ENCODE results near the gene SULT1C2. TPM values are rescaled to one million over a fixed set of nuclear protein-coding genes. Genes with fewer than 3 reads are reported as not detected.

The SULT1C2 gene
- not detected in 2 replicates for total RNA-seq (2014; rRNA removed; shearing (Covaris generic); ENCODE audit: low replicate concordance)

GRCh38 chr2:108288534-108289106 lies at the start of gene SULT1C2:
TSS of gene SULT1C2 (plus strand) at chr2:108288895. CDS start at chr2:108293668, 4,773 bp downstream.
- Histone ChIP-seq H3K4me1 (ENCODE audit: low read length) (no peaks in the 10 kb centered on the region), H3K9ac (ENCODE audit: low read length) (no peak within 1 kb of the TSS), H3K27me3 (ENCODE audit: low read length) (no peaks in the 10 kb centered on the region), H3K4me3 (ENCODE audit: low read length) (no peak within 1 kb of the TSS), H3K27ac (ENCODE audit: low read length) (no peak within 1 kb of the TSS), H3K4me2 (ENCODE audit: low read depth, low read length, poor library complexity, severe bottlenecking) (no peak within 1 kb of the TSS), H4K20me1 (ENCODE audit: insufficient read depth, low read depth, low read length) (no peaks in the 10 kb centered on the region), H3K79me2 (ENCODE audit: low read length) (no peaks in the 10 kb centered on the region), H3K9me2 (replicated peaks; ENCODE audit: insufficient read depth, low read length) (no peaks in the 10 kb centered on the region), H3K36me3 (ENCODE audit: insufficient read depth, low read length) (no peaks in the 10 kb centered on the region), H2AFZ (ENCODE audit: low read length) (no peak within 1 kb of the TSS), H3K9me3 (ENCODE audit: low read length) (no peaks in the 10 kb centered on the region)
- DNase-seq, result no peak

GRCh38 chr2:108239786-108240185 lies 48.9 kb upstream of the SULT1C2 start, which contains the start of gene SULT1C3:
TSS of gene SULT1C3 (plus strand) at chr2:108239968. CDS start at chr2:108247195, 7,227 bp downstream.
- Histone ChIP-seq H3K27ac (ENCODE audit: low read length) (no peak within 1 kb of the TSS), H3K79me2 (ENCODE audit: low read length) (no peaks in the 10 kb centered on the region), H3K27me3 (ENCODE audit: low read length) (no peaks in the 10 kb centered on the region), H3K36me3 (ENCODE audit: insufficient read depth, low read length) (no peaks in the 10 kb centered on the region), H3K4me2 (ENCODE audit: low read depth, low read length, poor library complexity, severe bottlenecking) (no peak within 1 kb of the TSS), H3K9me3 (ENCODE audit: low read length) (peaks cover 5% of the 10 kb centered on the region; the same call in 1 of the 2 replicates), H3K9ac (ENCODE audit: low read length) (no peak within 1 kb of the TSS), H4K20me1 (ENCODE audit: insufficient read depth, low read depth, low read length) (no peaks in the 10 kb centered on the region), H2AFZ (ENCODE audit: low read length) (no peak within 1 kb of the TSS), H3K4me1 (ENCODE audit: low read length) (no peaks in the 10 kb centered on the region), H3K9me2 (replicated peaks; ENCODE audit: insufficient read depth, low read length) (no peaks in the 10 kb centered on the region; the same call in 1 of the 2 replicates), H3K4me3 (ENCODE audit: low read length) (no peak within 1 kb of the TSS)
- no peak for DNase-seq

GRCh38 chr2:108240966-108241365 lies 47.7 kb upstream of the SULT1C2 start:
- no peak overlapping the region for H3K4me3 ChIP-seq (ENCODE audit: low read length)
- no peak for DNase-seq
- H3K9me3 ChIP-seq (ENCODE audit: low read length), result peaks cover 5% of the 10 kb centered on the region; the same call in 1 of the 2 replicates
- H3K79me2 ChIP-seq (ENCODE audit: low read length), result no peaks in the 10 kb centered on the region
- no peak overlapping the region for H2AFZ ChIP-seq (ENCODE audit: low read length)
- H3K4me1 ChIP-seq (ENCODE audit: low read length), result no peaks in the 10 kb centered on the region
- no peaks in the 10 kb centered on the region for H4K20me1 ChIP-seq (ENCODE audit: insufficient read depth, low read depth, low read length)
- H3K9ac ChIP-seq (ENCODE audit: low read length), result no peak overlapping the region
- H3K36me3 ChIP-seq (ENCODE audit: insufficient read depth, low read length), result no peaks in the 10 kb centered on the region
- H3K27ac ChIP-seq (ENCODE audit: low read length), result no peak overlapping the region
- H3K9me2 ChIP-seq (replicated peaks; ENCODE audit: insufficient read depth, low read length), result no peaks in the 10 kb centered on the region; the same call in 1 of the 2 replicates
- no peaks in the 10 kb centered on the region for H3K27me3 ChIP-seq (ENCODE audit: low read length)
- no peak overlapping the region for H3K4me2 ChIP-seq (ENCODE audit: low read depth, low read length, poor library complexity, severe bottlenecking)

- H3K4me3 ChIP-seq (ENCODE audit: low read length), result no peak overlapping the region
- no peak overlapping the region for H3K4me2 ChIP-seq (ENCODE audit: low read depth, low read length, poor library complexity, severe bottlenecking)
- no peaks in the 10 kb centered on the region; the same call in 1 of the 2 replicates for H3K9me2 ChIP-seq (replicated peaks; ENCODE audit: insufficient read depth, low read length)
- H3K27me3 ChIP-seq (ENCODE audit: low read length), result no peaks in the 10 kb centered on the region
- DNase-seq, result no peak
- H3K36me3 ChIP-seq (ENCODE audit: insufficient read depth, low read length), result no peaks in the 10 kb centered on the region
- H3K9ac ChIP-seq (ENCODE audit: low read length), result no peak overlapping the region
- H2AFZ ChIP-seq (ENCODE audit: low read length), result no peak overlapping the region
- no peak overlapping the region for H3K27ac ChIP-seq (ENCODE audit: low read length)
- H4K20me1 ChIP-seq (ENCODE audit: insufficient read depth, low read depth, low read length), result no peaks in the 10 kb centered on the region
- H3K79me2 ChIP-seq (ENCODE audit: low read length), result no peaks in the 10 kb centered on the region
- H3K9me3 ChIP-seq (ENCODE audit: low read length), result no peaks in the 10 kb centered on the region
- no peaks in the 10 kb centered on the region for H3K4me1 ChIP-seq (ENCODE audit: low read length)
Measured at GRCh38 chr2:108243566-108243965, 45.1 kb upstream of the SULT1C2 start.

- DNase-seq, result no peak
- H3K9me2 ChIP-seq (replicated peaks; ENCODE audit: insufficient read depth, low read length), result no peaks in the 10 kb centered on the region; the same call in 1 of the 2 replicates
- H3K9me3 ChIP-seq (ENCODE audit: low read length), result no peaks in the 10 kb centered on the region
- no peak overlapping the region for H3K27ac ChIP-seq (ENCODE audit: low read length)
- H3K4me1 ChIP-seq (ENCODE audit: low read length), result no peaks in the 10 kb centered on the region
- H4K20me1 ChIP-seq (ENCODE audit: insufficient read depth, low read depth, low read length), result no peaks in the 10 kb centered on the region
- no peak overlapping the region for H2AFZ ChIP-seq (ENCODE audit: low read length)
- no peak overlapping the region for H3K9ac ChIP-seq (ENCODE audit: low read length)
- no peaks in the 10 kb centered on the region for H3K27me3 ChIP-seq (ENCODE audit: low read length)
- no peaks in the 10 kb centered on the region for H3K36me3 ChIP-seq (ENCODE audit: insufficient read depth, low read length)
- no peak overlapping the region for H3K4me3 ChIP-seq (ENCODE audit: low read length)
- no peaks in the 10 kb centered on the region for H3K79me2 ChIP-seq (ENCODE audit: low read length)
- no peak overlapping the region for H3K4me2 ChIP-seq (ENCODE audit: low read depth, low read length, poor library complexity, severe bottlenecking)
Measured at GRCh38 chr2:108244667-108245414, 43.9 kb upstream of the SULT1C2 start.

GRCh38 chr2:108253106-108253505 lies 35.6 kb upstream of the SULT1C2 start:
- no peaks in the 10 kb centered on the region for H3K27me3 ChIP-seq (ENCODE audit: low read length)
- no peaks in the 10 kb centered on the region for H3K9me2 ChIP-seq (replicated peaks; ENCODE audit: insufficient read depth, low read length)
- no peaks in the 10 kb centered on the region for H3K36me3 ChIP-seq (ENCODE audit: insufficient read depth, low read length)
- no peak overlapping the region for H3K27ac ChIP-seq (ENCODE audit: low read length)
- H3K79me2 ChIP-seq (ENCODE audit: low read length), result no peaks in the 10 kb centered on the region
- no peaks in the 10 kb centered on the region for H3K9me3 ChIP-seq (ENCODE audit: low read length)
- no peak overlapping the region for H3K4me3 ChIP-seq (ENCODE audit: low read length)
- no peak overlapping the region for H2AFZ ChIP-seq (ENCODE audit: low read length)
- no peak overlapping the region for H3K4me2 ChIP-seq (ENCODE audit: low read depth, low read length, poor library complexity, severe bottlenecking)
- no peak for DNase-seq
- no peaks in the 10 kb centered on the region for H4K20me1 ChIP-seq (ENCODE audit: insufficient read depth, low read depth, low read length)
- H3K4me1 ChIP-seq (ENCODE audit: low read length), result no peaks in the 10 kb centered on the region
- H3K9ac ChIP-seq (ENCODE audit: low read length), result no peak overlapping the region

GRCh38 chr2:108257757-108258331 lies 30.9 kb upstream of the SULT1C2 start:
- Histone ChIP-seq H3K4me3 (ENCODE audit: low read length) (no peak overlapping the region), H3K9me2 (replicated peaks; ENCODE audit: insufficient read depth, low read length) (no peaks in the 10 kb centered on the region), H3K27me3 (ENCODE audit: low read length) (no peaks in the 10 kb centered on the region), H3K27ac (ENCODE audit: low read length) (no peak overlapping the region), H4K20me1 (ENCODE audit: insufficient read depth, low read depth, low read length) (no peaks in the 10 kb centered on the region), H3K4me1 (ENCODE audit: low read length) (no peaks in the 10 kb centered on the region), H3K79me2 (ENCODE audit: low read length) (no peaks in the 10 kb centered on the region), H3K9ac (ENCODE audit: low read length) (no peak overlapping the region), H3K36me3 (ENCODE audit: insufficient read depth, low read length) (no peaks in the 10 kb centered on the region), H2AFZ (ENCODE audit: low read length) (no peak overlapping the region), H3K4me2 (ENCODE audit: low read depth, low read length, poor library complexity, severe bottlenecking) (no peak overlapping the region), H3K9me3 (ENCODE audit: low read length) (no peaks in the 10 kb centered on the region)
- DNase-seq, result no peak

GRCh38 chr2:108260773-108261172 lies 27.9 kb upstream of the SULT1C2 start:
- Histone ChIP-seq H3K27me3 (ENCODE audit: low read length) (no peaks in the 10 kb centered on the region), H3K4me3 (ENCODE audit: low read length) (no peak overlapping the region), H4K20me1 (ENCODE audit: insufficient read depth, low read depth, low read length) (no peaks in the 10 kb centered on the region), H3K36me3 (ENCODE audit: insufficient read depth, low read length) (no peaks in the 10 kb centered on the region), H3K9me3 (ENCODE audit: low read length) (no peaks in the 10 kb centered on the region), H3K4me2 (ENCODE audit: low read depth, low read length, poor library complexity, severe bottlenecking) (no peak overlapping the region), H3K9me2 (replicated peaks; ENCODE audit: insufficient read depth, low read length) (no peaks in the 10 kb centered on the region), H3K4me1 (ENCODE audit: low read length) (no peaks in the 10 kb centered on the region), H2AFZ (ENCODE audit: low read length) (no peak overlapping the region), H3K27ac (ENCODE audit: low read length) (no peak overlapping the region), H3K79me2 (ENCODE audit: low read length) (no peaks in the 10 kb centered on the region), H3K9ac (ENCODE audit: low read length) (no peak overlapping the region)
- no peak for DNase-seq
